ENCODE measurements around the gene ZNF74. TPM values are rescaled to one million over a fixed set of nuclear protein-coding genes. Genes with fewer than 3 reads are reported as not detected.
"Not testable (repeated sequence)": the region's sequence is repeated elsewhere in the genome, so short reads cannot be mapped to it uniquely, and the experiment has no call there.

The ZNF74 gene
- polyA plus RNA-seq, 3 donors: 1.9 to 4.8 (median 1.9) TPM

GRCh38 chr22:20376281-20376680 lies 17.7 kb upstream of the ZNF74 start:
- H3K9ac ChIP-seq (ENCODE audit: insufficient read depth, low read length, poor library complexity, severe bottlenecking); H3K36me3 ChIP-seq (replicated peaks in 1 of 2; ENCODE audit: control insufficient read depth in 1 of 2, insufficient read depth in 2 of 2, low read length in 2 of 2); H3K27me3 Mint-ChIP-seq (ENCODE audit: low read depth in 3 of 3); H3K4me1 Mint-ChIP-seq; DNase-seq; H3K4me3 Mint-ChIP-seq; H4K20me1 ChIP-seq (ENCODE audit: insufficient read depth, low read length); H3K4me2 ChIP-seq (replicated peaks; ENCODE audit: extremely low read depth, low read length, poor library complexity, severe bottlenecking); H3K4me1 ChIP-seq (ENCODE audit: control insufficient read depth in 1 of 2, insufficient read depth in 2 of 2, low read length in 2 of 2); H3K27me3 ChIP-seq (ENCODE audit: control insufficient read depth in 2 of 2, insufficient read depth in 2 of 2, low read length in 2 of 2); H3K36me3 Mint-ChIP-seq; H3K9me3 ChIP-seq (replicated peaks in 1 of 2; ENCODE audit: control insufficient read depth in 1 of 2, insufficient read depth in 1 of 2, low read length in 2 of 2); H3K27ac Mint-ChIP-seq; H3K9me3 Mint-ChIP-seq; H3K27ac ChIP-seq (ENCODE audit: low read depth in 1 of 2, low read length in 2 of 2); H3K4me3 ChIP-seq (replicated peaks in 1 of 3; ENCODE audit: low read depth in 2 of 3, low read length in 3 of 3); intact Hi-C loops (cut with micrococcal nuclease); H2AFZ ChIP-seq (ENCODE audit: insufficient read depth, low read depth, low read length, poor library complexity, severe bottlenecking); H3K79me2 ChIP-seq (ENCODE audit: insufficient read depth, low read length): not testable (repeated sequence)
- WGBS (ENCODE audit: insufficient coverage): 100% methylated on average over 5 of the region's 8 CpGs

DNA sequence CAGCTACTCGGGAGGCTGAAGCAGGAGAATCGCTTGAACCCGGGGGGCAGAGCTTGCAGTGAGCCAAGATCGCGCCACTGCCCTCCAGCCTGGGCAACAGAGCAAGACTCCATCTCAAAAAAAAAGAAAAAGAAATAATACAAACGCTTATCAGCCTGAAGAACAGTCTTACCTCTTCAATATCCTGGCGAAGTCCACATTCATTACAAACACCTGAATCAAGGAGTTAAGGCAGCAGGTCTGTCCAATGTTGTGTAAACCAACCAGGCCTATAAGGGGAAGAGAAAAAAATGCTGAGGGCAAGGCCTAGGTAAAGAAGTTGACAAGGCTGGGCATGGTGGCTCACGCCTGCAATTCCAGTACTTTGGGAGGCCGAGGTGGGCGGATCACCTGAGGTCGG lies 17.0 kb upstream of the ZNF74 start:
- intact Hi-C loops (cut with micrococcal nuclease); H3K27me3 Mint-ChIP-seq (ENCODE audit: low read depth in 3 of 3); H3K4me1 Mint-ChIP-seq; H3K27ac ChIP-seq (ENCODE audit: low read depth in 1 of 2, low read length in 2 of 2); H3K27ac Mint-ChIP-seq; H3K9me3 ChIP-seq (replicated peaks in 1 of 2; ENCODE audit: control insufficient read depth in 1 of 2, insufficient read depth in 1 of 2, low read length in 2 of 2); H3K27me3 ChIP-seq (ENCODE audit: control insufficient read depth in 2 of 2, insufficient read depth in 2 of 2, low read length in 2 of 2); H3K36me3 ChIP-seq (replicated peaks in 1 of 2; ENCODE audit: control insufficient read depth in 1 of 2, insufficient read depth in 2 of 2, low read length in 2 of 2); H3K4me3 ChIP-seq (replicated peaks in 1 of 3; ENCODE audit: low read depth in 2 of 3, low read length in 3 of 3); H3K9ac ChIP-seq (ENCODE audit: insufficient read depth, low read length, poor library complexity, severe bottlenecking); H3K9me3 Mint-ChIP-seq; H2AFZ ChIP-seq (ENCODE audit: insufficient read depth, low read depth, low read length, poor library complexity, severe bottlenecking); H3K4me2 ChIP-seq (replicated peaks; ENCODE audit: extremely low read depth, low read length, poor library complexity, severe bottlenecking); H4K20me1 ChIP-seq (ENCODE audit: insufficient read depth, low read length); H3K4me1 ChIP-seq (ENCODE audit: control insufficient read depth in 1 of 2, insufficient read depth in 2 of 2, low read length in 2 of 2); H3K36me3 Mint-ChIP-seq; DNase-seq; H3K79me2 ChIP-seq (ENCODE audit: insufficient read depth, low read length); H3K4me3 Mint-ChIP-seq: not testable (repeated sequence)
- 95% methylated on average over 4 of the region's 11 CpGs for WGBS (ENCODE audit: insufficient coverage)

DNA sequence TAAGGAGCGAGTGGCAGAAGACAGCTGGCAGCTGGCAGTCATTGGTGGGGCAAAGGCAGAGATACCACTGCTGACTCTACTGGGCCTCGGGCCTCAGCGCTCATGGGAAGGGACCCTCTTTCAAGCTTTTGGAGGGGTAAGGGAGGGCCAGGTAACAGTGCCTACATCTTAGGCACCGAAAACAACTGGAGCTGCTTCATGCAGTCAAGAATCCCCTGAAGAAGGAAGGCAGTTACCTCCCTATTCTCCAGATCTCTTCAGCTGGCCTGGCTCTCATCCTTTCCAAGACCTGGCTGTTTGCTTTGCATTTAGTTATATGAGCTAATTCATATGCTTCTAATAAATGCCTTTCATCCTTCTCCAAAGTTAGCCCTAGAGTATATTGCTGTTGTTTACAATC lies 15.8 kb upstream of the ZNF74 start:
- Mint-ChIP-seq H3K36me3 (no peaks in the 10 kb centered on the region), H3K27ac (no peak overlapping the region), H3K4me1 (peaks cover 5% of the 10 kb centered on the region), H3K9me3 (peaks cover 0 to 2% (median 0%) of the 10 kb centered on the region in 7 donors), H3K27me3 (ENCODE audit: low read depth in 3 of 3) (peaks cover 0 to 4% (median 0%) of the 10 kb centered on the region in 3 donors), H3K4me3 (no peak overlapping the region)
- 0% methylated on average over 1 of the region's 4 CpGs for WGBS (ENCODE audit: insufficient coverage)
- Histone ChIP-seq H3K9ac (ENCODE audit: insufficient read depth, low read length, poor library complexity, severe bottlenecking) (no peak overlapping the region), H3K9me3 (replicated peaks in 1 of 2; ENCODE audit: control insufficient read depth in 1 of 2, insufficient read depth in 1 of 2, low read length in 2 of 2) (no peaks in the 10 kb centered on the region), H3K4me3 (replicated peaks in 1 of 3; ENCODE audit: low read depth in 2 of 3, low read length in 3 of 3) (no peak overlapping the region), H3K79me2 (ENCODE audit: insufficient read depth, low read length) (no peaks in the 10 kb centered on the region), H3K36me3 (replicated peaks in 1 of 2; ENCODE audit: control insufficient read depth in 1 of 2, insufficient read depth in 2 of 2, low read length in 2 of 2) (no peaks in the 10 kb centered on the region), H3K27me3 (ENCODE audit: control insufficient read depth in 2 of 2, insufficient read depth in 2 of 2, low read length in 2 of 2) (no peaks in the 10 kb centered on the region), H4K20me1 (ENCODE audit: insufficient read depth, low read length) (no peaks in the 10 kb centered on the region), H3K27ac (ENCODE audit: low read depth in 1 of 2, low read length in 2 of 2) (no peak overlapping the region), H2AFZ (ENCODE audit: insufficient read depth, low read depth, low read length, poor library complexity, severe bottlenecking) (no peak overlapping the region), H3K4me2 (replicated peaks; ENCODE audit: extremely low read depth, low read length, poor library complexity, severe bottlenecking) (no peak overlapping the region), H3K4me1 (ENCODE audit: control insufficient read depth in 1 of 2, insufficient read depth in 2 of 2, low read length in 2 of 2) (no peaks in the 10 kb centered on the region)
- intact Hi-C loops (cut with micrococcal nuclease): no loop called here
- no peak for DNase-seq
- TF ChIP-seq CTCF (IDR thresholded peaks at IDR 0.05): no peak

GRCh38 chr22:20378684-20379083 lies 15.3 kb upstream of the ZNF74 start:
- H3K4me1 ChIP-seq (ENCODE audit: control insufficient read depth in 1 of 2, insufficient read depth in 2 of 2, low read length in 2 of 2): not testable (repeated sequence)

More at GRCh38 chr22:20378684-20379083, 15.3 kb upstream of the ZNF74 start:
- H2AFZ ChIP-seq (ENCODE audit: insufficient read depth, low read depth, low read length, poor library complexity, severe bottlenecking); H3K79me2 ChIP-seq (ENCODE audit: insufficient read depth, low read length); H3K4me3 ChIP-seq (replicated peaks in 1 of 3; ENCODE audit: low read depth in 2 of 3, low read length in 3 of 3); intact Hi-C loops (cut with micrococcal nuclease); H4K20me1 ChIP-seq (ENCODE audit: insufficient read depth, low read length); H3K4me3 Mint-ChIP-seq; H3K9me3 ChIP-seq (replicated peaks in 1 of 2; ENCODE audit: control insufficient read depth in 1 of 2, insufficient read depth in 1 of 2, low read length in 2 of 2); H3K36me3 ChIP-seq (replicated peaks in 1 of 2; ENCODE audit: control insufficient read depth in 1 of 2, insufficient read depth in 2 of 2, low read length in 2 of 2); H3K27me3 ChIP-seq (ENCODE audit: control insufficient read depth in 2 of 2, insufficient read depth in 2 of 2, low read length in 2 of 2); H3K27me3 Mint-ChIP-seq (ENCODE audit: low read depth in 3 of 3); H3K27ac ChIP-seq (ENCODE audit: low read depth in 1 of 2, low read length in 2 of 2); H3K9me3 Mint-ChIP-seq; H3K36me3 Mint-ChIP-seq; DNase-seq; H3K4me1 Mint-ChIP-seq; H3K4me2 ChIP-seq (replicated peaks; ENCODE audit: extremely low read depth, low read length, poor library complexity, severe bottlenecking); H3K9ac ChIP-seq (ENCODE audit: insufficient read depth, low read length, poor library complexity, severe bottlenecking): not testable (repeated sequence)
- H3K27ac Mint-ChIP-seq: peak overlapping the region in 1 of 7 donors; percentile 31
- no CpG with 5 or more reads among the region's 5 CpGs for WGBS (ENCODE audit: insufficient coverage)
